Natural killer cell treated with Interleukin-12 subunit alpha and Interleukin-12 subunit beta and Interleukin-15 and Interleukin-18, amount 100 ng/mL, for 72 hours (primary cell): ENCODE measurements around the gene LRRC8B. TPM values are rescaled to one million over a fixed set of nuclear protein-coding genes. Genes with fewer than 3 reads are reported as not detected.
"Not testable (repeated sequence)": the region's sequence is repeated elsewhere in the genome, so short reads cannot be mapped to it uniquely, and the experiment has no call there.

Experiments used
- ATAC-seq, 2 donors: fragments of 150-1000 bp; cut with Tn5 transposase in 1 of 2; sonication (Bioruptor Pico), chemical (Tn5 transposase) in 1 of 2; 2 replicates each; pipeline ENCODE4 v1.10.0; 2021
- DNase-seq: peaks from one replicate; pipeline ENCODE4 v3.0.0; 2022; ENCODE audit warnings: low spot score
- H3K27ac Mint-ChIP-seq, 2 donors: 1 replicate in 1 of 2; 2 replicates in 1 of 2; pipeline ENCODE4 v1.8.0; 2022; ENCODE audit warnings: mixed read lengths in 2 of 2, mild to moderate bottlenecking in 1 of 2, moderate library complexity in 1 of 2
- H3K27me3 Mint-ChIP-seq, 2 donors: 1 replicate in 1 of 2; 2 replicates in 1 of 2; pipeline ENCODE4 v1.8.0; 2022; ENCODE audit warnings: mixed read lengths in 2 of 2
- H3K36me3 Mint-ChIP-seq: one replicate; pipeline ENCODE4 v1.8.0; 2022; ENCODE audit warnings: mixed read lengths
- H3K4me1 Mint-ChIP-seq, 2 donors: 1 replicate in 1 of 2; 2 replicates in 1 of 2; pipeline ENCODE4 v1.8.0; 2022; ENCODE audit warnings: low read depth in 2 of 2, mixed read lengths in 2 of 2, mild to moderate bottlenecking in 1 of 2
- H3K4me3 Mint-ChIP-seq: one replicate; pipeline ENCODE4 v1.8.0; 2022; ENCODE audit warnings: mixed read lengths
- H3K9me3 Mint-ChIP-seq: 2 replicates; pipeline ENCODE4 v1.8.0; 2022; ENCODE audit warnings: mixed read lengths
- total RNA-seq, 2 donors: library from RNA; stranded (reverse); gene quantifications; one replicate each; pipeline ENCODE4 v1.2.3, GENCODE V29; 2022

Gene LRRC8B
- total RNA-seq, 2 donors from 2014 or later = 11.1 to 15.3 TPM

- H3K36me3 Mint-ChIP-seq = no peaks in the 10 kb centered on the region
- H3K4me3 Mint-ChIP-seq = peak overlapping the region; percentile 36
- no peaks in the 10 kb centered on the region for H3K9me3 Mint-ChIP-seq
- no peaks in the 10 kb centered on the region for H3K27me3 Mint-ChIP-seq
- H3K4me1 Mint-ChIP-seq = peaks cover 6% of the 10 kb centered on the region in 2 donors
- peak overlapping the region; percentile 1 to 42 for H3K27ac Mint-ChIP-seq
- DNase-seq (no peak), ATAC-seq (no peak)
These were observed 96.0 kb downstream of the LRRC8B start for GRCh38 chr1:89620664-89621063.

- ATAC-seq (no peak), DNase-seq (no peak)
- no peaks in the 10 kb centered on the region for H3K9me3 Mint-ChIP-seq
- H3K27me3 Mint-ChIP-seq = no peaks in the 10 kb centered on the region
- H3K4me1 Mint-ChIP-seq = peaks cover 9 to 11% of the 10 kb centered on the region in 2 donors
- H3K4me3 Mint-ChIP-seq = no peak overlapping the region
- H3K27ac Mint-ChIP-seq = peak overlapping the region in 1 of 2 donors; percentile 35
- H3K36me3 Mint-ChIP-seq = no peaks in the 10 kb centered on the region
These were observed 98.3 kb downstream of the LRRC8B start for GRCh38 chr1:89622895-89623294.

- Mint-ChIP-seq H3K4me3 (no peak overlapping the region), H3K27ac (no peak overlapping the region), H3K27me3 (no peaks in the 10 kb centered on the region), H3K9me3 (no peaks in the 10 kb centered on the region), H3K36me3 (no peaks in the 10 kb centered on the region), H3K4me1 (peaks cover 9 to 21% of the 10 kb centered on the region in 2 donors)
- DNase-seq (no peak), ATAC-seq (no peak)
These were observed 99.7 kb downstream of the LRRC8B start for GRCh38 chr1:89624314-89624713.

- Mint-ChIP-seq H3K9me3 (no peaks in the 10 kb centered on the region), H3K4me3 (no peak overlapping the region), H3K27ac (no peak overlapping the region), H3K36me3 (no peaks in the 10 kb centered on the region), H3K4me1 (peaks cover 9 to 25% of the 10 kb centered on the region in 2 donors), H3K27me3 (no peaks in the 10 kb centered on the region)
- no peak for DNase-seq
- ATAC-seq = no peak
These were observed 100.2 kb downstream of the LRRC8B start for GRCh38 chr1:89624715-89625323.

- ATAC-seq = no peak
- Mint-ChIP-seq H3K9me3 (no peaks in the 10 kb centered on the region), H3K36me3 (no peaks in the 10 kb centered on the region), H3K4me3 (no peak overlapping the region), H3K4me1 (peaks cover 18 to 41% of the 10 kb centered on the region in 2 donors), H3K27me3 (no peaks in the 10 kb centered on the region), H3K27ac (no peak overlapping the region)
- DNase-seq = no peak
These were observed 103.0 kb downstream of the LRRC8B start for GRCh38 chr1:89627596-89627962.

GRCh38 chr1:89629146-89629545 lies 104.5 kb downstream of the LRRC8B start:
- no peak for DNase-seq
- H3K36me3 Mint-ChIP-seq = no peaks in the 10 kb centered on the region
- no peaks in the 10 kb centered on the region for H3K27me3 Mint-ChIP-seq
- no peak overlapping the region for H3K4me3 Mint-ChIP-seq
- H3K4me1 Mint-ChIP-seq = peaks cover 22 to 45% of the 10 kb centered on the region in 2 donors
- ATAC-seq = no peak
- H3K9me3 Mint-ChIP-seq = no peaks in the 10 kb centered on the region
- H3K27ac Mint-ChIP-seq = peak overlapping the region in 1 of 2 donors; percentile 10

GRCh38 chr1:89629600-89629999 lies 105.0 kb downstream of the LRRC8B start:
- not testable (repeated sequence) for DNase-seq, H3K27me3 Mint-ChIP-seq, H3K36me3 Mint-ChIP-seq, H3K4me3 Mint-ChIP-seq, ATAC-seq, H3K9me3 Mint-ChIP-seq, H3K27ac Mint-ChIP-seq
- peaks cover 25 to 50% of the 10 kb centered on the region in 2 donors for H3K4me1 Mint-ChIP-seq

GRCh38 chr1:89630048-89630447 lies 105.4 kb downstream of the LRRC8B start:
- H3K4me1 Mint-ChIP-seq = peaks cover 27 to 53% of the 10 kb centered on the region in 2 donors
- ATAC-seq = no peak

GRCh38 chr1:89631816-89632656 lies 107.4 kb downstream of the LRRC8B start:
- Mint-ChIP-seq H3K9me3 (no peaks in the 10 kb centered on the region), H3K4me1 (peaks cover 37 to 67% of the 10 kb centered on the region in 2 donors), H3K27me3 (no peaks in the 10 kb centered on the region), H3K27ac (peak overlapping the region; percentile 86 to 92), H3K36me3 (no peaks in the 10 kb centered on the region), H3K4me3 (peak overlapping the region; percentile 95)
- ATAC-seq (no peak), DNase-seq (no peak)

More at GRCh38 chr1:89630048-89630447, 105.4 kb downstream of the LRRC8B start:
- no peaks in the 10 kb centered on the region for H3K9me3 Mint-ChIP-seq
- H3K27me3 Mint-ChIP-seq = no peaks in the 10 kb centered on the region
- no peak overlapping the region for H3K27ac Mint-ChIP-seq
- no peaks in the 10 kb centered on the region for H3K36me3 Mint-ChIP-seq
- DNase-seq = no peak
- no peak overlapping the region for H3K4me3 Mint-ChIP-seq

- H3K4me1 Mint-ChIP-seq = peaks cover 44 to 72% of the 10 kb centered on the region in 2 donors
- peak; percentile 93 to 95 for ATAC-seq
- H3K36me3 Mint-ChIP-seq = no peaks in the 10 kb centered on the region
- H3K27me3 Mint-ChIP-seq = no peaks in the 10 kb centered on the region
- H3K27ac Mint-ChIP-seq = peak within 1 kb of the TSS; percentile 86 to 92
- H3K4me3 Mint-ChIP-seq = peak within 1 kb of the TSS; percentile 95
- no peaks in the 10 kb centered on the region for H3K9me3 Mint-ChIP-seq
- DNase-seq = peak; percentile 93
These were observed 108.1 kb downstream of the LRRC8B start, which contains the start of gene LRRC8C for GRCh38 chr1:89632657-89633247. LRRC8C (plus strand) TSS chr1:89633120; CDS start chr1:89686474, 53,354 bp downstream.

- no peaks in the 10 kb centered on the region for H3K36me3 Mint-ChIP-seq
- peak; percentile 76 for DNase-seq
- peak overlapping the region; percentile 78 to 86 for H3K27ac Mint-ChIP-seq
- H3K4me1 Mint-ChIP-seq = peaks cover 46 to 73% of the 10 kb centered on the region in 2 donors
- H3K9me3 Mint-ChIP-seq = no peaks in the 10 kb centered on the region
- H3K4me3 Mint-ChIP-seq = peak overlapping the region; percentile 95
- peak; percentile 74 to 76 for ATAC-seq
- H3K27me3 Mint-ChIP-seq = no peaks in the 10 kb centered on the region
These were observed 108.7 kb downstream of the LRRC8B start for GRCh38 chr1:89633248-89633799.

GRCh38 chr1:89633800-89634625 lies 109.4 kb downstream of the LRRC8B start:
- Mint-ChIP-seq H3K9me3 (no peaks in the 10 kb centered on the region), H3K36me3 (no peaks in the 10 kb centered on the region), H3K27ac (peak overlapping the region; percentile 78 to 86), H3K27me3 (no peaks in the 10 kb centered on the region), H3K4me1 (peaks cover 46 to 67% of the 10 kb centered on the region in 2 donors), H3K4me3 (peak overlapping the region; percentile 95)
- DNase-seq (no peak), ATAC-seq (no peak)
